A673 (cell line): ENCODE data around the gene TUT1. TPM values are rescaled to one million over a fixed set of nuclear protein-coding genes. Genes with fewer than 3 reads are reported as not detected.
"Not testable (repeated sequence)": the region's sequence is repeated elsewhere in the genome, so short reads cannot be mapped to it uniquely, and the experiment has no call there.

Experiments
- BruUV-seq: library from RNA; stranded (reverse); fragments of 400-500 nt; replicated peaks from 2 replicates; lab custom pipeline; 2021; lab: Mats Ljungman, UMichigan
- CTCF ChIA-PET: fragments of 300-600 bp; sonication (Branson Sonifier 250); formaldehyde crosslinking; loops from one replicate; lab custom pipeline; 2022; ENCODE audit warnings: antibody characterized with exemption; lab: Charles Lee
- POLR2A ChIA-PET: fragments of 300-600 bp; sonication (Branson Sonifier 250); formaldehyde crosslinking; loops from one replicate; lab custom pipeline; 2022; ENCODE audit warnings: antibody characterized with exemption; ENCODE audit not compliant: low non-redundant PET; lab: Charles Lee
- DNase-seq: peaks from one replicate; pipeline ENCODE4 v3.0.0-alpha.2; 2015; ENCODE audit warnings: low spot score
- H3K27ac ChIP-seq: fragments of 200-600 bp; sonication (generic); 2 replicates; pipeline ENCODE4 v1.5.1; 2016; ENCODE audit warnings: mixed run types, low read depth, mild to moderate bottlenecking, mixed read lengths, antibody characterized with exemption, low read length; ENCODE audit not compliant: poor library complexity, severe bottlenecking
- H3K27me3 ChIP-seq: fragments of 200-600 bp; sonication (generic); replicated peaks from 2 replicates; pipeline ENCODE4 v1.6.1; 2017; ENCODE audit warnings: mixed run types, low read depth, mild to moderate bottlenecking, mixed read lengths, antibody characterized with exemption, low read length; ENCODE audit not compliant: insufficient read depth, poor library complexity
- H3K36me3 ChIP-seq: fragments of 200-600 bp; sonication (generic); 2 replicates; pipeline ENCODE4 v1.6.1; 2016; ENCODE audit warnings: mixed run types, mild to moderate bottlenecking, mixed read lengths, antibody characterized with exemption, low read length; ENCODE audit not compliant: insufficient read depth, poor library complexity, severe bottlenecking
- H3K4me1 ChIP-seq: fragments of 200-600 bp; sonication (generic); 2 replicates; pipeline ENCODE4 v1.6.1; 2017; ENCODE audit warnings: mixed run types, mild to moderate bottlenecking, mixed read lengths, antibody characterized with exemption, low read length; ENCODE audit not compliant: insufficient read depth, poor library complexity, severe bottlenecking
- H3K4me3 ChIP-seq: fragments of 200-600 bp; sonication (generic); 2 replicates; pipeline ENCODE4 v1.5.1; 2016; ENCODE audit warnings: low read depth, mixed run types, mild to moderate bottlenecking, mixed read lengths, low read length; ENCODE audit not compliant: poor library complexity, severe bottlenecking
- H3K9me3 ChIP-seq: fragments of 200-600 bp; sonication (generic); 2 replicates; pipeline ENCODE4 v1.6.1; 2016; ENCODE audit warnings: mixed run types, low read depth, mild to moderate bottlenecking, mixed read lengths, antibody characterized with exemption, low read length; ENCODE audit not compliant: poor library complexity, severe bottlenecking
- EZH2 ChIP-seq: fragments of 200-600 bp; sonication (generic); IDR thresholded peaks from 2 replicates; pipeline ENCODE4 v1.6.1; 2017; ENCODE audit warnings: borderline replicate concordance, low read depth, mild to moderate bottlenecking, mixed read lengths, antibody characterized with exemption, low read length; ENCODE audit not compliant: poor library complexity, severe bottlenecking
- intact Hi-C: fragments of 100-400 bp; cut with micrococcal nuclease; formaldehyde crosslinking; loops from one replicate; pipeline ENCODE4 v1.10.0; 2022; ENCODE audit not compliant: unreplicated experiment
- total RNA-seq: library from RNA; stranded (reverse); gene quantifications from 2 replicates; pipeline ENCODE4 v1.2.3, GENCODE V29; 2021
- TF ChIP-seq, protein P1 (sequence below): fragments of 300-800, 200-600 bp; sonication (generic); conservative IDR thresholded peaks from 2 replicates; pipeline ENCODE4 v1.5.1; 2017; ENCODE audit warnings: low read depth, mild to moderate bottlenecking, antibody characterized with exemption, low read length, moderate library complexity, mixed read lengths

Gene TUT1
- total RNA-seq, 1 experiment from 2014 or later, result 27.6 TPM

DNA sequence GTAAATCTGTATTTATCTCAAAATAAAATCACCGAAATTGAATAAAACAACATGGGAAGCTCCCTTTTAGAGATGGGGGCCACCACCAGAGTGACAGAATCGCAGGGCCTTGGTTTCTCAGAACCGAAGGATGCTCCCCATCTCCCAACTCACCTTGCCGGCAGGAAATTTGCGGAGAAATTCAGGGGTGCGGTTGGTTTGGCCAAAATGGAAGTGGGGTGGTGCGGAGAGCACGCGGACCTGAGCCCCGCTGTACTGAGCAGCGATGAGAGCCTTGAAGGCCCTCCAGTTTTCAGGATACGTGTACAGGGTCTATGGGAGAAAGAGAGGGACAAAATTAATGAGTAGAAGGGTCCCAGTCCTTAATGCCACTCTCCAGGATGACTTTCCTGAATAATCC lies 18.9 kb downstream of the TUT1 start:
- Histone ChIP-seq H3K9me3 (no peaks in the 10 kb centered on the region), H3K27ac (peak overlapping the region; percentile 83), H3K36me3 (peaks cover 64% of the 10 kb centered on the region), H3K4me1 (peaks cover 31% of the 10 kb centered on the region), H3K27me3 (no peaks in the 10 kb centered on the region), H3K4me3 (peak overlapping the region; percentile 65)
- DNase-seq, result no peak
- intact Hi-C loops, result no loop called here
- TF ChIP-seq, protein P1, sequence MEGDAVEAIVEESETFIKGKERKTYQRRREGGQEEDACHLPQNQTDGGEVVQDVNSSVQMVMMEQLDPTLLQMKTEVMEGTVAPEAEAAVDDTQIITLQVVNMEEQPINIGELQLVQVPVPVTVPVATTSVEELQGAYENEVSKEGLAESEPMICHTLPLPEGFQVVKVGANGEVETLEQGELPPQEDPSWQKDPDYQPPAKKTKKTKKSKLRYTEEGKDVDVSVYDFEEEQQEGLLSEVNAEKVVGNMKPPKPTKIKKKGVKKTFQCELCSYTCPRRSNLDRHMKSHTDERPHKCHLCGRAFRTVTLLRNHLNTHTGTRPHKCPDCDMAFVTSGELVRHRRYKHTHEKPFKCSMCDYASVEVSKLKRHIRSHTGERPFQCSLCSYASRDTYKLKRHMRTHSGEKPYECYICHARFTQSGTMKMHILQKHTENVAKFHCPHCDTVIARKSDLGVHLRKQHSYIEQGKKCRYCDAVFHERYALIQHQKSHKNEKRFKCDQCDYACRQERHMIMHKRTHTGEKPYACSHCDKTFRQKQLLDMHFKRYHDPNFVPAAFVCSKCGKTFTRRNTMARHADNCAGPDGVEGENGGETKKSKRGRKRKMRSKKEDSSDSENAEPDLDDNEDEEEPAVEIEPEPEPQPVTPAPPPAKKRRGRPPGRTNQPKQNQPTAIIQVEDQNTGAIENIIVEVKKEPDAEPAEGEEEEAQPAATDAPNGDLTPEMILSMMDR, result no peak
- TF ChIP-seq EZH2, result no peak
- BruUV-seq, result no TSS peak
- ChIA-PET POLR2A (no interaction called here), CTCF (interaction anchor here (0.6 to 1.0 kb wide), 2 partner anchors 46 to 148 kb away, joined by 3 to 4 read pairs; no protein-coding TSS in a partner anchor)

DNA sequence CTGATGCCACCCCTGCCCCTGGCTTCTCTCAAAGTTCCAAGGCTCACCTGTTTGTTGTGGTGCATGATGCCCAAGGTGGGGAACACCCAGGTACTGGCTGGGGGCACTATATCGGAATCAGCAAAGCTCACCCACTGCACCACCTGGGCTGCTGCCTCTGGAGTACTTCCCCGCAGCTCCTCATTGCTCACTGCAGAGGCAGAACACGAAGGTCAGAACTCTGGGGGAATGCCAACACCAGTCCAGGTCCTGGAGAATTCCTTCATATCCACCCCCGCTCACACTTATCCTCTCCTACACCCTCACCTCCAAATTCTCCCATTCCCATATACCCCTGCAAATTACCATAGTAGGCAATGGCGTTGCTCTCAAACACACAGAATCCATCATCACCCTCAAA lies 19.8 kb downstream of the TUT1 start:
- H3K27me3 ChIP-seq, intact Hi-C loops, DNase-seq, BruUV-seq, H3K9me3 ChIP-seq, CTCF ChIA-PET: not testable (repeated sequence)
- Histone ChIP-seq H3K4me3 (peak overlapping the region; percentile 65), H3K36me3 (peaks cover 71% of the 10 kb centered on the region), H3K4me1 (peaks cover 31% of the 10 kb centered on the region), H3K27ac (peak overlapping the region; percentile 83)
- POLR2A ChIA-PET, result interaction anchor here (0.6 to 1.0 kb wide), 3 partner anchors 11 to 261 kb away, joined by 3 to 4 read pairs (median 3); partner anchors contain the start of genes C11orf98 and CSKMT

DNA sequence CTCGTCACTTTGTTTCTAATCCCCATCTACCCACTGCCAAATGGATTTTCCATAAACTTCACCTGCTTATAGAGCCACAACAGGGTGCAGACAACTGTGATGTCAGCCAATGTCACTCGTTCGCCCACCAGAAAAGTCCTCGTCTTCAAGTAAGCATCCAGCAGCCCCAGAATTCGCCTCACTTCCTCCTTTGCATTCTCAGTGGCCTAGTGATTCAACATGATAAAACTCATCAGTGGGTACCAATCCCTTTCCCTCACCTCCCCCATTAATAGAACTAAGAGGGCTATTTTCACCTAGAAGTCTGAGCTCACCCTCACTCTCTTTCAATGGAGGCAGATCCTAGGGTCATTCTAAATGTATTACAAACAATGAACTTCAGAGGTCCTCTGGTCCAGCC lies 20.4 kb downstream of the TUT1 start:
- DNase-seq, BruUV-seq, H3K27me3 ChIP-seq, CTCF ChIA-PET, H3K4me3 ChIP-seq, intact Hi-C loops, H3K9me3 ChIP-seq: not testable (repeated sequence)
- Histone ChIP-seq H3K4me1 (peaks cover 35% of the 10 kb centered on the region), H3K27ac (peak overlapping the region; percentile 83), H3K36me3 (peaks cover 71% of the 10 kb centered on the region)
- POLR2A ChIA-PET, result interaction anchor here (0.7 to 1.0 kb wide), 2 partner anchors 11 to 94 kb away, joined by 3 to 4 read pairs; partner anchors contain the start of genes C11orf98 and CSKMT

DNA sequence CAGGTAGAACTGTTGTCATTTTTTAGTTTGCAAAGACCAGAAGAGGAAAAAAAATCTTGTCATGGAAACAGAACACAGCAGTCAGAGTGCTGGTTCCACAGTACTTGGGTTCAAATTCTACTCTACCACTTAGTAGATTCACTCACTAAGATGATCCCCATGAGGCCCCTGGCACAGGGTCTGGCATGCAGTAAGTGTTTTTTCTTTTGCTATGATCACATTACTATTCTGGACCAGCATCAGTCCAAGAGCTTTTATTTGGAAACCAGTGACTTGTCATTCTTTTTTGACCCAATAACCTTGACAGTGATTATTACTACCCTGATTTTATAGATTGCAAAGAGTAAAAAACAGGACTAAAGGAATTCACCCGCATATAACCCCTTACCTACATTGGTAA lies 21.7 kb downstream of the TUT1 start:
- H3K4me1 ChIP-seq, result peaks cover 29% of the 10 kb centered on the region
- TF ChIP-seq, protein P1, result no peak
- TF ChIP-seq EZH2, result no peak
- no peaks in the 10 kb centered on the region for H3K27me3 ChIP-seq
- POLR2A ChIA-PET, result no interaction called here
- no peak overlapping the region for H3K4me3 ChIP-seq
- CTCF ChIA-PET, result no interaction called here
- H3K9me3 ChIP-seq, result no peaks in the 10 kb centered on the region
- intact Hi-C loops, result no loop called here
- no TSS peak for BruUV-seq
- H3K36me3 ChIP-seq, result peaks cover 83% of the 10 kb centered on the region
- H3K27ac ChIP-seq, result no peak overlapping the region
- DNase-seq, result no peak
